SKM-1 (cell line): ENCODE data around the gene CLIC5.

Source experiments
- DNase-seq: peaks from one replicate; lab custom pipeline; 2025; ENCODE audit not compliant: unreplicated experiment; lab: John Stamatoyannopoulos, UW

Gene CLIC5

GRCh38 chr6:46036911-46037310 is 21.3 kb upstream of the CLIC5 start:
- no peak for DNase-seq

- no peak for DNase-seq
These were observed 19.6 kb upstream of the CLIC5 start for GRCh38 chr6:46035242-46035641.

- DNase-seq = no peak
These were observed 16.7 kb upstream of the CLIC5 start for GRCh38 chr6:46032110-46032998.

- DNase-seq = no peak
These were observed 13.9 kb upstream of the CLIC5 start for GRCh38 chr6:46029602-46030001.

GRCh38 chr6:46026307-46026706 is 10.6 kb upstream of the CLIC5 start:
- no peak for DNase-seq

GRCh38 chr6:46025573-46025972 is 9.9 kb upstream of the CLIC5 start:
- no peak for DNase-seq

GRCh38 chr6:46024124-46024769 is 8.6 kb upstream of the CLIC5 start:
- no peak for DNase-seq

GRCh38 chr6:46023216-46023915 is 7.7 kb upstream of the CLIC5 start:
- DNase-seq = no peak

GRCh38 chr6:46022106-46022948 is 6.7 kb upstream of the CLIC5 start:
- DNase-seq = no peak

- no peak for DNase-seq
These were observed 2.1 kb upstream of the CLIC5 start for GRCh38 chr6:46017726-46018125.

GRCh38 chr6:46016063-46016608 is 476 bp upstream of the CLIC5 start:
- no peak for DNase-seq

GRCh38 chr6:46014511-46015118 is 1.0 kb downstream of the CLIC5 start:
- DNase-seq = no peak

GRCh38 chr6:46014046-46014445 is 1.6 kb downstream of the CLIC5 start:
- no peak for DNase-seq

GRCh38 chr6:46013639-46014038 is 2.0 kb downstream of the CLIC5 start:
- no peak for DNase-seq

- DNase-seq = no peak
These were observed 2.8 kb downstream of the CLIC5 start for GRCh38 chr6:46012834-46013233.

GRCh38 chr6:46011188-46012085 is 4.2 kb downstream of the CLIC5 start:
- DNase-seq = no peak

GRCh38 chr6:46010771-46011170 is 4.9 kb downstream of the CLIC5 start:
- DNase-seq = no peak

GRCh38 chr6:46010270-46010669 is 5.4 kb downstream of the CLIC5 start:
- DNase-seq = no peak

GRCh38 chr6:46002264-46002663 is 13.4 kb downstream of the CLIC5 start:
- DNase-seq = no peak
